Inferior parietal cortex (tissue), 1 donor: ENCODE data around the gene ST8SIA2.

Experiments used
- DNase-seq: peaks from one replicate; pipeline ENCODE4 v3.0.0-alpha.2; 2016; ENCODE audit errors: extremely low spot score

Gene ST8SIA2, protein sequence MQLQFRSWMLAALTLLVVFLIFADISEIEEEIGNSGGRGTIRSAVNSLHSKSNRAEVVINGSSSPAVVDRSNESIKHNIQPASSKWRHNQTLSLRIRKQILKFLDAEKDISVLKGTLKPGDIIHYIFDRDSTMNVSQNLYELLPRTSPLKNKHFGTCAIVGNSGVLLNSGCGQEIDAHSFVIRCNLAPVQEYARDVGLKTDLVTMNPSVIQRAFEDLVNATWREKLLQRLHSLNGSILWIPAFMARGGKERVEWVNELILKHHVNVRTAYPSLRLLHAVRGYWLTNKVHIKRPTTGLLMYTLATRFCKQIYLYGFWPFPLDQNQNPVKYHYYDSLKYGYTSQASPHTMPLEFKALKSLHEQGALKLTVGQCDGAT

DNA sequence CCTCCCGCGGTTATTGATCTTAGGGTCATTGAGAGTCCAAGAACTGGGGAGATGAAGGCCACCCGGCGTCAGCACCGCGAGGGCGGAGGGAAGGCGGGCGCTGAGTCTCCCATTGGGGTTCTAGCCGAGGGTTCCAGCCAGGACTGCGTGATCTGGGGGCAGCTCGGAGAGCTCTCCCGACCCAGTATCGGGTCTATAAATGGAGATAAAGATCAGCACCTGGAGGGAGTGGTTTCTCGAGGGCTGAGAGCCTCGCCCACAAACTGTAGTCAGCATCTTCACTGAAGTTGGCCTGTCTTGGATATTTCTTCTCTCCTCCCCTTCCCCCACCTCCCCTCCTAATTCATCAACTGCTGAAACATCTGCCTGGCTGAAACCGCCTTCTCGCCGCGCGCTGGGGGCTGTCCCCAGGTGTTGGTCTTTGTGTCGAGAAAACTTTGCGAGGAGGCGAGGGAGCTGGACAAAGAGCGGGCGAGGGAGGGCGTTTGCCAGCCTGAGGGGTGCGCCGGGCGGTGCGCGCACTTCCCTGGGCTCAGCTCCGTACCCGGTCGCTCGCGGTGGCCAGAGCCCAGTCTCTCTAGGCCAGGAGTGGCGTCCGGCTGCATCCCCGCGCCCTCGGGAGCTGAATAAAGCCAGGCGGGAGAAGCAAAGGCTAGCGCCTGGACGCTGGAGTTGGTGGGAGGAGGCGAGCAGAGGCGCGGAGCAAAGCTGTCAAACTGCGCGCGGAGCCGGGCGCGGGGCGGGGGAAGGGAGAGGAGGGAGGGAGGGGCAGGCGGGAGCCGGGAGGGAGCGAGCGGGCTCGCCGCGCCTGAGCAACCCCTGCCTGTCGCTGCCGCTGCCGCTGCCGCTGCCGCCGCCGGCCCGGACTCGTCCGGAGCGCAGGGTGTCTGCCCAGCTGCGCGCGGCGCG, at the start of gene ST8SIA2:
ST8SIA2 (plus strand) TSS at position 811 of the 909 bp plus-strand sequence. CDS start 184 bp downstream, outside the sequence.
- DNase-seq: no peak

DNA sequence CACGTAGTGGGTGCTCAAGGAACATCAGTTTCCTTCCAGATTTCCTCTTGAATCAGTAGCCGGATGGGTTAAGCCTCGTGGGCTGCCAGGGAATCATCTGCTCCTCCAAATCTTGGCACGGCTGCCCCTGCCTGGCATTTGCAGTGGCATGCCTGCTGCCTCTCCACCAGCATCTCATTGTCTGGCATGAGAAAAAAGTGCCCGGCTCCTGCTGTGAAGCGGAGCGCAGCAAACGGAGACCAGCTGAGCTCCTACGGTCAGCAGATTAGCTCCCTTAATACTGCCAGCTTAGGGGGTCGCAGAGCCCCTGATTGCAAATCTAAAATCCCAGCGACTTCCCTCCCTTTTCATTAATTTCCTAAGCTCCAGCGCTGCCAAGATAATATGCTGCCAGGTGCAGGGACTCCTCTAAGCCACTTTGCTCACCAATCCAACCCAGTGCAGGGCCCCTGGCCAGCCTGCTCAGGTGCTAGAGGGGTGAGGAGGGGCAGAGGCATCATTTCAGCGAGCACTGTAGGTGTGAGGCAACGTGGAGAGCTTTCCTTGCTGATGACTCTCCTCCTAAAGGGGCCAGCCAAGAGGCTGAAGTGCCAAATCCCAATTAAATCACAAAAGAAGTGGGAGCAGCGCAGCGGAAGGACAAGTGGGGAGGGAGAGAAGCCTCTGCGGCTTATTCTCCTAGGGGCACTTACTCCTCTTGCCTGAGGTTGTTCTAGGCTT, 49.6 kb upstream of the ST8SIA2 start:
- peak; percentile 60 for DNase-seq

DNA sequence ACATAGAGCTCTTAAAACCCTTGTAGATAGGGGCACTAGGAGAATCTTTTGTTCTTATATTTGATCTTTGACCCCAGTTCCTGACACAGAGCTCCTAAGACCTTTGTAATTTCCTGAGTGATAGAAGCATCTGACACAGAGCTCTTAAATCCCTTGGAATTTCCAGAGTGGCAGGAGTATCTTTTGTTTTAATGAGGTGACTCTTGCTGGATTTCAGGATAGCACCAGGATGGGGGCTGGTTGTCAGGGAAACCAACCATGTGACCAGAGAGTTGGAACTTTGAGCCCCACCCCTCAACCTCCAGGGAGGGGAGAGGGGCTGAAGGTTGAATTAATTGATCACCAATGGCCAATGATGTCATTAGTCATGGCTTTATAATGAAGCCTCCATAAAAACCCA, 47.6 kb upstream of the ST8SIA2 start:
- DNase-seq: no peak

DNA sequence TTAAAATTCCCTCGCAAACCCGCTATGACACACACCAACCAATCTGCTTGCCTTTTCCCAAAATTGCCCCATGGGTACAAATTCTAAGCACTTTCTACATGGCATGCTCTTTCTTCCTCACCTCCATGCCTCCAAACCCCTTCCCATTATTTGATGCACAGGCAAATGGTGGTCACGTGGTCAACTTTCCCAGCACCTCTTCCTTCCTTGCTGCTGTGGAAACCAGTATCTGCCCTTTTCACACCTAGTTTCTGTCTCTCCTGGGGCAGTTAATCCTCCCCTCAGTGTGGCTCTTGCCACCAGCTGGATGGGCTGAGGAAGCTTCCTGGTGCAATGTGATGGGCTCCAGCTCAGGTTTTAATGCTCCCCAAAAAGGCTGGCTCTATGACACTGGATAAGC, 38.4 kb upstream of the ST8SIA2 start:
- DNase-seq: no peak

DNA sequence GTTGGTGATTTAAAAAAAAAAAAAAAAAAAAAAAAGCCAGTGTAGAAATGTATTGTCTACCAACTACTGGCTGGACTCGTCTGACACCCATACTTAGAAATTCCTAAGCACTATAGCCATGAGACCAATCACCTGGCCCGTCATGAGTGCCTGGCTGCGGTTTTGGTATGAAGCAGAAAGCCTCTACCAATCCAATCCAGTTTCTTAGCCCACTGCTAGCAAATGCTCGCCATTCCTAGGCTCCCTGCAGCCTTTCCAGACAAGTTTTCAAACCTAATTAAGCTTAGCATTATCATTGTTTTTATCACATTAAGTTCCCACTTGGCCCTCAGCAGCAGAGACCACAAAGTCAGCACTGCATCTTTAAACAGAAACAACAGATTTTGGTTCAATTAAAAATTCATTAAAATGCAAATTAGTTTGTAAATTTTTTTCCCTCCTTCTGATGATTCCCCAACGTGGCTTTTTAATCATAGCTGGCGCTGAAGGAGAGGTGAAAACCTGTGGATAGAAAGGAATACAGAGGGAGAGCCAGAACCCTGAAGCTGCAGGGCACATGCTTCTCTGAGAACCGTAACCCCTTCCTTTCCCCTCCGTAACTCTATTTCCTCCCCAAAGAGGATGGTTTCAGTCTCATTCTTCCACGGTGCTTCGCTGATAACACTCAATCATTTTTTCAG, 32.2 kb upstream of the ST8SIA2 start:
- DNase-seq: no peak

DNA sequence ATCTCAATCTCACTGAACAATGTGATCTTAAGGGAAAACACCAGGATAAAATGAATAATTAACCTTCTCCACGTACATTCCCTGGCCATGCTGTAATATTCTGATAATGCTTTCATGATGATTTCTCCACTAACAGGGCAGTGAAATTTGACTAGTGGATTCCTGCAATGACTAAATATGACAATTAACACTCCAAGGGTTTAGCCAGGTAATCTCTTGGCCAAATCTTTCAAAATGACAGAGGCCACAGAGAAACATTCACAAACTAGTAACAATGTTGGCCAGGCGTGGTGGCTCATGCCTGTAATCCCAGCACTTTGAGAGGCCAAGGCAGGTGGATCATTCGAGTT, 31.7 kb upstream of the ST8SIA2 start:
- DNase-seq: no peak

DNA sequence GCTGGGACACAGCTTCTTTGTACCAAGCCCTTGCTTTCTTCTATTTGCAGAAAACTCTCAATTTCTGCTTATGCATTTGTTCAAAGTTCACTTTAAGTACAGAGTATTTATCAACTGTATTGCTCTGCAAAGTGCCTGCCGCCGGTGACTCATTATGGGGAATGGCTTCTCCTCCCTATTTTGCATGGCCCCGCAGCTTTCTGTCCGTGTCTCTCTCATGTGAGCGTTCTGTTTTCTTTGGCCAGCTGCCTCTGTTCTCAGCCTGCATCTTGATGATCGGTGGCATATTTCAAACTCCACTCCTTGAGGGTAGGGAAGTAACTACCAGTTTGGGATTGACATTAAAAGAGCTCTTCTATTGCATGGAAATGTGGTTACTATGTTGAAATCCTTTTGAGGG, 28.6 kb upstream of the ST8SIA2 start:
- no peak for DNase-seq

DNA sequence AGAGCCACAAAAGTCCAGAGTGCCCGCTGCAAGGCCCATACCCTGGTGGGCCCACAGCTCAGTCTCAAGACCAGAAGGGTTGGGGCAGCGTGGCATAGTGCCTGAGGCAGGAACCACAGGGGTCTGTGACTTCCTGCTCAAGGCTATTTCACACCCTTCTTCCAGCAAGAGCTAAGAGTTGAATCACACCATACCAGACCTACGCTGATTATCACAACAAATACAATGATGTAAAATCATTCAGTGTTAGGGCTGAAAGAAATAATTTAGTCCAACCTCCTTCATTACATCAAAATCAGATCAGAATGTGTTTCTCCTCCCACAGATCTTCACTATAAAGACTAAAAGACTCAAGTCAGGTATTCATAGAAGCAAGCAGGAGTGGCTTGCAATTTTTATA, 27.8 kb upstream of the ST8SIA2 start:
- DNase-seq: no peak

DNA sequence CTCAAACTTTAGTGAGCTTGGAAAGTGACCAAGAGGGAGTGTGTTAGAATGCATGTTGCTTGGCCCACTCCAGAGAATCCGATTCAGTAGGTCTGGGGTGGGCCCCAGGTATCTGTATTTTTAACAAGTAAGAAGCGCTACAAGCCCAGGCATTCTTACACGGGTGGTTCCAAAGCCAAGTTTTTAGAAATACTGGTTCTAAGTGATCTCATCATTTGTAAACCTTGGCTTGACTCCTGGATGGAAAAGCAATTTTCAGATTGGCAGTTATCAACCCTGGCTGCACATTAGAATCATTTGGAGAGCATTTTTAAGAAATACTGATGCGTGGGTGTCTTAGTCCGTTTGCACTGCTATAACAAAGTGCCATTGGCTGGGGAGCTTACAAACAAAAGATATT, 27.3 kb upstream of the ST8SIA2 start:
- DNase-seq: no peak

DNA sequence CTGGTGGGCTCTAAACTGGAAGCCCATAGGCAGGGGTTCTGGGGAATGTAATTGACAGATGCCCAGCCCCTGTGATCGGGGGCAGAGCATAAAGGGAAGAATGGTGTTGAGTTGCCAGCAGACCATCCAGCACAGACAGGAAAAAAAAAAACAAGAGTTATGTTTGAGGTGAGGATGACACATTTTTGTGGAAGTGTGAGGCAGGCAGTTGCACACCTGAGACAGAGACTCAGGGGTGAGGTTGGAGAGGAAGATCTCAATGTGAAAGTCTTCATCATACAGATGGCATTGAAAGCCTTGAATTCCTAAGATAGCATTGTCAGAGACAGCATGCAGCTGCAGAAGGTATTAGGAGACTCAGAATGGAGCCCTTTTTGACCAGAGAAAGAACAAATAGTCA, 18.6 kb upstream of the ST8SIA2 start:
- DNase-seq: no peak

DNA sequence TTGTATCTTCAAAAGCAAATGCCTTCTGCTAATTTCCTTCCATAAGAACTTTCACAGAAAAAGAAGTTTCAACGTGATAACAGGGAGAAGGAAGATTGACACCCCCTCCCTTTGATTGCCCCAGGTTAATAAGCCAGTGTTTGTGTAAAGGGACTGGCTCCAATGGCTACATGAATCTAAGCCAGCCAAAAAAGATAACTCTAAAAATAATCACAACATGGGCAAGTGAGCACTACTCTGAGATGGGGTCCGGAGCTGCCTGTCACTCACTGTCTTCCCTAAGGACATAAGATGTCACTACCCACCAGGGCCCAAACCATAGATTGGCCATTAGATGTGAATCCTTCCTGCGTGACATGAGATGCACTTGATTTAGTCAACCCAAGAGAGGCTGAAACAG, 17.6 kb upstream of the ST8SIA2 start:
- no peak for DNase-seq

DNA sequence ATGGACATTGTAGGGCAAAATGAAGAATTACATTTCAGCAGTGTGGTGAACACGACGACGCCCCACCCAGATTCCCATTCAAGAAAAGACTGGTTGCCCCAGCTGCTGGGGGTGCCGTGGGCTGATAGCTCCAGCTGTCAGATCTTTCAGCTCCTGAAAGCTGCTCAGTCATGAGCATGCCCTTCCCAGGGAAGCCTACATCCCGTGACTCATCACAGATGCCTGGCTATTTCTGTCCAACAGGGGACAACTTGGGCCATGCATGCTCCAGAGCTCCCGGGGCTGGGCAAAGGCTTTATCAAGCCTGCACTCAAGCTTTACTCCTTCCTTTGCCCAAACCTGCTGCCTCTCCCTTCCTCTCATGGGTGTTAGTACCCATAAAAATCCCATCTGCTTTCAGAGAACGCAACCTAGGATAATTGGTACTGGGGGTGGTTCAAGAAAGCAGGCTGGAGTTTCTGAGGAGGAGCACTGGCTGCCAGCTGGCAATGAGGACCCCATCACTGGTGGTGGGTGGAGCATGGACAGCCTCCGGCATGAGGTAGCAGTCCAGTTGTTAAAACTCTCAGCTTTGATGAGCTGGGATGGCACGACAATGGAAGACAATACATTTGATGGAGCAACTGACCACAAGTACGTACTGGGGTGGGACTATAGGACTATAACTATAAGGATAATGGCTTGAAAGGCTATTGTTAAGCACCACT, 16.4 kb upstream of the ST8SIA2 start:
- DNase-seq: peak; percentile 22

DNA sequence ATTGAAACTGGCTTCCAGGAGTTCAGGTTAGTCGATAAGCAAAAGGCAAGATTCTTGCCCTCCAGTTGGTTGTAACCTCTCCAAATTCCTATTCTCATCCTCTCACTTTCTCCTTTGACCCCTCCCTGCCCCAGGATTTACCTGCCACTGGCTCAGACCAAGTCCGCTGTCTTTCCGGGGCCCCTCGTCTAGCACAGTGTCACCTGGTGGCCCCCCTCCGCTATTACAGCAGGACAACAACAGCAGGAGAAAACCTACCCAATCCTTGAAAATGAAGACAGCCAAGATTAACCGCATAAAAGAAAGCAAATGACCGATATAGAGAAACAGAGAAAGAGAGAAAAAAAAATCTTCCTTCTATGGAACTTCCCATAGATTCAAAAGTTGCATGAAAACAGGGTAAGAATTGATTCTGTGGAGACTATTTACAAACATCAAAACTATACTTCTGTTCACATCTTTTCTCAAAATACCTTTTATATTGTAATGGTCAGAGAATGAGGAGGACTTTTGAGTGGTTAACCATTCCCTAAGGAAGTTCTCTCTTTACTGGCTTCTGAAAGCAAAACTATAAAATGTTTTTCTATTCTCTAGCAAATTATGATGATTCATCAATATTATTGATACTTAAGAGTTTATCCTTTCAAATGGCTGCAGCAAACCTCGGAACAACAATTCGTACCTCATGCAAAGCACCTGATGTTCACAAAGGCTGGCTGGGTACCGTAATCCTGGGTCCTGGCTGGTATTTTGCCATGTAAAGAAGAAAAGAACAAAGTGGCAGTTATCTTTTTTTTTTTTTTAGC, 10.0 kb upstream of the ST8SIA2 start:
- no peak for DNase-seq

DNA sequence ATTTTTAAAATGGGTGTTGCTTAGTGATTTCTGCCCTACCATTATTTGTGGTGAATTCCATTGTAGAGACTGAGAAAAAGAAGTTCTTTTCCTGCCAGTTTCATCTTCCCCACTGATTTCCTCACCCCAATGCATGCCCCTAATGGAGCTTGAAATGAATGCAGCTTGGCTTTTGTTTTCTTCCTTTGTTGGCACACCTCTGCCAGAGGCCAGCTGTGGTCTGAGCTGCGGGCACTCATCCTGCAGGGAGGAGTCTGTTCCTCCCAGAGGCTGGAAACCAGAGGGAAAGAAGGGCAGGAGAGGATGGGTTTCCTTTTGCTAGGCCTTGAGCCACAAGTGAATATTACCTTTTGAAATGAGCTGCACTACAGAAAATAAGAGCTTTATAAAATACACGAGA, 9.3 kb upstream of the ST8SIA2 start:
- no peak for DNase-seq

DNA sequence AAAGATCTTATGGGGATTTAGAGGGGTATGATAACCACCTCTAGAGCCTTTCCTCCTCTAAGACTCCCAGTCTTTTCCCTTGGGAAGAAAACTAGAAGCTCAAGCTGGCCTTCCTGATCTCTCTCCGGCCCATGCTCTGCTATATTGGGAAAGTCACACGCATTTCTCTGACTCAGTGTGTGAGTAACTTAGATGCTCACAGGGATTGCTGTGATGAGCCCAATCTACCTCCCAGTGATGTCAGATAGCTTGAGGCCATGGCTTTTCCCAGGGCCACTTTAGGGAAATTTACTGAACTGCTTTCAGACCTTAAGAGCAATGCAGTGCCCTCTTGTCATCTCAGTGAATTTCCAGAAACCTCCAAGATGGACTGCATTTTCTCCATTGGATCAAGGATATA, 8.6 kb upstream of the ST8SIA2 start:
- DNase-seq: no peak

DNA sequence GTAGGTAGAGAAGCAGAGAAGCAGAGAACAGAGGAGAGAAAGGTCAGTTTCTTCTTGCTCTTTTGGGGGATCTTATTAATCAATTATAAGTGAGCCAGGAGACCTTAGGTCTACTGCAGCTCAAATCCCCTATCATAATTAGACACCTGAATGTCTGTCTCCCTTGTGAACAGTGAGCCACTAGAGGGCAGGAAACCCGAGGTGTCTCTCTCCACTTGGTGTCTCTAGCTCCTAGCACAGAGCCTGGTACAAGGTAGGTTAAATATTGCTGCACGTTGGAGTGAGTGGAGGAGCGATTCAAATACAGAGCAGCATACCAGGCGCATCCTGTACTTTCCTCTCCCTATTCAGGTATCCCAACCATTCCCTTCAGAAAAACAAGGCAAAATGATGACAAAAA, 2.0 kb upstream of the ST8SIA2 start:
- DNase-seq: peak; percentile 12

DNA sequence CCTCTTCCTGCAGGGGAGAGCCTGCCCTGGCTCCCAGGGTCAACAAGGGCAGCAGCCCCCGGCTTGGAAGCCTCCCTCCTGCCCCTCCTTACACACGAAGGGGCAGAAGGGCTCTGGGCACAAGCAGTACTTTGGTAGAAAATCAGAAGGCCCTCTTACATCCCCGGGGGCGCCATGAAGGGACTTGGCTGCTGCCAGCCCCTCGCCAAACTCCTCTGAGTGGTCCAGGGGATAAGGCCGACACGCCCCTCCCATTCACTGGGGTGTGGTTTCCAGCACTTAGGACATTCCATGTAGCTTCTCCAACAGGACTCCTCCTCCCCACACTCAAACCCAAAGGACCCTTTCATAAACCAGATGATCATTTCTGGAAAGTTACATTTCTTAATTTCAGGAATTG, 1.2 kb upstream of the ST8SIA2 start:
- no peak for DNase-seq

DNA sequence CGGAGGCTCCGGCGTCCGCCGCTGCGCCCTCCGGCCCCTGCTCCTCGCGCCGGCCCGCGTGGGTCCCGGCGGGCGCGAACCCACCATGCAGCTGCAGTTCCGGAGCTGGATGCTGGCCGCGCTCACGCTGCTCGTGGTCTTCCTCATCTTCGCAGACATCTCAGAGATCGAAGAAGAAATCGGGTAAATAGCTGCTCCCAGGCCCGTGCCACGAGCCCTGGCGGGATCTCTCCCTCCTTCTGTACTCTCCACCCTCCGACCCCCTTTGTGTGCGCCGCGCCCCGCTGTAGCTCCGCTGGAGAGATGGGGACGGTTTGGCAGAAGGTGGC, 263 bp downstream of the ST8SIA2 start:
- DNase-seq: no peak

DNA sequence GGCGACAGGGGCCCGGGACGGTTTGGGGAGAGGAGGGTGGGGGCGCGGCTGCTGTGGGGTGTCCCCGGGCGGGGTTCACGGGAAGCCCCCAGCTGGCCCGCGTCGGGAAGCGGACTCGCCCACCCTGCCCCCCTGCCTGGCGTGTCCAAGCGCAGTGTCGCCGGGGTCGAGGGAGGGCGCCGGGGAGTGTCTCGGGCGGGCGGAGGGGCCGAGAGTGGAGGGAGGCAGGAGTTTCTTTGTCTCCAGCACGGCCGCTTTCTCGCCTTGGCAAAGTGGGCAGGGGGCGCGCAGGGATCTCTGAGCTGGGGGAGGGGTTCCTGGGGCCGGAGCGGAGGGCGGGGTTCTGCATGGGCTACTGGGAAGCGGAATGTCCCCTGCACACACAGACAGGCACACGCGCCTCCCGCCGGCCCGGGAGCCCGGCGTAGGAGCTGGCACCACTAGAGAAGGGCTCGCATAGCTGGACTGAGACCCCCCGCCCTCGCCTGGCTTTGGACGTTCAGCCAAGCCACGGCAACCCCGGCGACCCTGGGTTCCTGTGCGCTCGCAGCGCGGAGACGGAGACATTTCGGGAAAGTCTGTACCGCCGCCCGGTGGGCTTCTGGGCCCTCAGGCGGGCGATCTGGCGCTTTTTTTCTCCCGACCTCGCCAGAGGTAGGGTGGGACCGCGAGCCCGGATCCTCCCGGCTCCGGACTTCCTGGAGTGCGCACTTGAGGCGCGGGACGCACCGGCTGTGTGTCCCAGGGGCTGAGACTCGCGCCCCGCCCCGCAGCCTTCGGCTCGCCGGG, 822 bp downstream of the ST8SIA2 start:
- DNase-seq: no peak
